Activated CD8-positive, alpha-beta T cell treated with anti-CD3 and anti-CD28 coated beads for 36 hours (primary cell): Measurements from ENCODE around the gene HAGH. TPM values are rescaled to one million over a fixed set of nuclear protein-coding genes. Genes with fewer than 3 reads are reported as not detected.

Experiments used
- ATAC-seq: fragments of 200-7000 bp; cut with Tn5 transposase; one replicate; pipeline ENCODE4 v1.10.0; 2021; ENCODE audit warnings: mild to moderate bottlenecking, moderate library complexity
- CTCF ChIA-PET: fragments of 350-600 bp; sonication (Branson Sonifier 250); formaldehyde crosslinking; loops from one replicate; lab custom pipeline; 2021; ENCODE audit warnings: antibody characterized with exemption; lab: Charles Lee
- POLR2A ChIA-PET: fragments of 350-600 bp; sonication (Branson Sonifier 250); formaldehyde crosslinking; loops from one replicate; lab custom pipeline; 2021; ENCODE audit warnings: antibody characterized with exemption; lab: Charles Lee
- DNase-seq: peaks from one replicate; pipeline ENCODE4 v3.0.0-alpha.2; 2020
- H3K27ac Mint-ChIP-seq: one replicate; pipeline ENCODE4 v1.8.0; 2021; ENCODE audit warnings: mild to moderate bottlenecking, mixed read lengths
- H3K27me3 Mint-ChIP-seq: one replicate; pipeline ENCODE4 v1.8.0; 2021; ENCODE audit warnings: mixed read lengths
- H3K36me3 Mint-ChIP-seq: one replicate; pipeline ENCODE4 v1.8.0; 2021; ENCODE audit warnings: low read depth, mixed read lengths
- H3K4me1 Mint-ChIP-seq: one replicate; pipeline ENCODE4 v1.8.0; 2021; ENCODE audit warnings: low read depth, mixed read lengths
- H3K4me3 Mint-ChIP-seq: one replicate; pipeline ENCODE4 v1.8.0; 2021; ENCODE audit warnings: mild to moderate bottlenecking, moderate library complexity, mixed read lengths
- H3K9me3 Mint-ChIP-seq: one replicate; pipeline ENCODE4 v1.8.0; 2021; ENCODE audit warnings: mixed read lengths
- intact Hi-C: fragments of 100-400 bp; cut with micrococcal nuclease; formaldehyde crosslinking; loops from one replicate; pipeline ENCODE4 v1.10.0; 2022
- total RNA-seq, 2 experiments: library from RNA; stranded (reverse); gene quantifications; one replicate each; pipeline ENCODE4 v1.2.3, GENCODE V29; 2021
- TF ChIP-seq, protein P1 (sequence below): fragments of 200-600 bp; IDR thresholded peaks from one replicate; pipeline ENCODE4 v1.8.0; 2022; ENCODE audit warnings: antibody characterized with exemption, mild to moderate bottlenecking

The HAGH gene
- total RNA-seq, 2 experiments from 2014 or later = 32.0 to 35.7 TPM

DNA sequence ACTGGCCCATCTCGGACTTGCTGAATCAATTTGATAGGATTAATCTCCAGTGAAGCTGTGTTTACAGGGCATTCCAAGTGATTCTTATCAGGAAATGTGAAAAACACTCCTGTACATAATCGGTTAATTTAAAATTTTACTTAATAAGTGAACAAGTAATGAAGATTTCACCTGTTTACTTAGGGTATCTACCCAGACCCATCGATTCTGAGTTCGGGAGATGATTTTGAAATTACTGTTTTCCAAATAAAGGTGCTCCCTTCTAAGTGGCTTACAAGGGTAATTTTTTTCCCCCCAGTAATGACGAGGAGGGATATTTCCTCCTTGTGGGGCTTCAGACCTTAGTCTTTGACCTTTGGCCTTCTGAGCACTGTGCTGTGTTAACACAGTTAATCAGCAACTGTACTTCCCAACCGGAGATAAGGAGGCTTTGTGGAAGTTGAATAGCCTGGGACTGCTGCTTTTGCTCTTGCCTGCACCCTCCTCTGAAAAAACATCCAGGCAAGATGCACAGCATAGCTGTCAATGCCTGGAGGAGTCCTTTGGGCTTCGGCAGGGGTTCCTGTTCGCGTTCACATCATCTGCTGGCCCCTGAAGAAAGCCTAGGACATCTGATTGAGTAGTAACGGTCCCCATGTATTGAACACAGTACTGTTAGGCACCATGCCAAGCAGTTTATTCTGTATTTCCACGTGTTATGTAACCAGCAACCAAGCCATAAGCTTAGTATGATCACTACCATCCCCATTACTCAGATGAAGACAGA, 2.2 kb upstream of the HAGH start:
- intact Hi-C loops = no loop called here
- peak overlapping the region; percentile 98 for H3K4me3 Mint-ChIP-seq
- CTCF ChIA-PET = interaction anchor here (2.0 kb wide), 1 partner anchor 101 kb away, joined by 8 read pairs; no protein-coding TSS in a partner anchor
- DNase-seq (no peak), ATAC-seq (no peak)
- peaks cover 40% of the 10 kb centered on the region for H3K4me1 Mint-ChIP-seq
- POLR2A ChIA-PET = interaction anchor here (0.6 to 1.0 kb wide), 2 partner anchors 136 to 255 kb away, joined by 3 to 4 read pairs; partner anchors contain the start of gene RPS2
- H3K27me3 Mint-ChIP-seq = no peaks in the 10 kb centered on the region
- peaks cover 4% of the 10 kb centered on the region for H3K36me3 Mint-ChIP-seq
- H3K9me3 Mint-ChIP-seq = no peaks in the 10 kb centered on the region
- H3K27ac Mint-ChIP-seq = no peak overlapping the region
- TF ChIP-seq, protein P1, sequence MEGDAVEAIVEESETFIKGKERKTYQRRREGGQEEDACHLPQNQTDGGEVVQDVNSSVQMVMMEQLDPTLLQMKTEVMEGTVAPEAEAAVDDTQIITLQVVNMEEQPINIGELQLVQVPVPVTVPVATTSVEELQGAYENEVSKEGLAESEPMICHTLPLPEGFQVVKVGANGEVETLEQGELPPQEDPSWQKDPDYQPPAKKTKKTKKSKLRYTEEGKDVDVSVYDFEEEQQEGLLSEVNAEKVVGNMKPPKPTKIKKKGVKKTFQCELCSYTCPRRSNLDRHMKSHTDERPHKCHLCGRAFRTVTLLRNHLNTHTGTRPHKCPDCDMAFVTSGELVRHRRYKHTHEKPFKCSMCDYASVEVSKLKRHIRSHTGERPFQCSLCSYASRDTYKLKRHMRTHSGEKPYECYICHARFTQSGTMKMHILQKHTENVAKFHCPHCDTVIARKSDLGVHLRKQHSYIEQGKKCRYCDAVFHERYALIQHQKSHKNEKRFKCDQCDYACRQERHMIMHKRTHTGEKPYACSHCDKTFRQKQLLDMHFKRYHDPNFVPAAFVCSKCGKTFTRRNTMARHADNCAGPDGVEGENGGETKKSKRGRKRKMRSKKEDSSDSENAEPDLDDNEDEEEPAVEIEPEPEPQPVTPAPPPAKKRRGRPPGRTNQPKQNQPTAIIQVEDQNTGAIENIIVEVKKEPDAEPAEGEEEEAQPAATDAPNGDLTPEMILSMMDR = no peak

DNA sequence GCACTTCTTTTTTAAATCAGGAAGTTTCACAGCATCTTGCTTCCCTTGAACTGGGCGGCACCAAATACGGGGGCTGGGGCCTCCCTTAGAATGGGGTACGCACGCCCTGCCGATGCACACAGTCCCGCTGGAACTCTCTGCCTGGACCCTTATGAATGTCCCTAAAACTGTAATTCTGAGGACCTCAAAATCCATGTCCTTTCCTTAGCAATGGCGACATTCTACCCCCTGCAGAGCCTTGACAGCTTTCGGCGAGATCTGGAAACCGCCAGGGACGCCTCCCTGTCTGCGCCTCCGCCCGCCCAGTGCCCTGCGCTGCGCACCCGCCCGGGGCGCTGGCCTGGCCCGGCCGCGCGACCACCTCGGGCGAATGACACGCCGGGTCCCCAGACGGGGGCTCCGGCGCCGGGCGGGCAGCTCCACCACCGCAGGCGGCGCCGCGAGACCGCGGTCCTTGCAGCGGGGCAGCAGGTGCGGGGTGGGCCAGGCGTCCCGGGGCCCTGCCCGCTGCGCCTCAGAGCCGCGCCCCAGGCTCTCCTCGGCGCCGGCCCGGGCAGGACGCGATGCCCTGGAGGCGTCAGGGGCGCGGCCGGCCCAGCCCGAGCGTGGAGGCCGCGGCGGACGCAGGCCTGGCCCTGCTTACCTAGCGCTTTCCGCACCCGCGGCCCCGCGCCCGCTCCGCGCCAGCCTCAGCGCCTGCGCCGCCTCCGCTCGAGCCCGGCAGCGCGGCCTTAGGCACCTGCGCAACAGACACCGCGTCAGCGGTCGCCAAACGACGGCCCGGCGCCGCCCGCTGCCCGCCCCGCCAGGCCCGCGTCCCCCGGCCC, 548 bp downstream of the HAGH start:
- TF ChIP-seq, protein P1 = peak; percentile 30
- H3K4me3 Mint-ChIP-seq = peak overlapping the region; percentile 78
- H3K36me3 Mint-ChIP-seq = peaks cover 4% of the 10 kb centered on the region
- DNase-seq (peak; percentile 72), ATAC-seq (peak; percentile 77)
- CTCF ChIA-PET = interaction anchor here (1.3 to 1.6 kb wide), 2 partner anchors 52 to 103 kb away, joined by 4 read pairs; no protein-coding TSS in a partner anchor
- no peaks in the 10 kb centered on the region for H3K9me3 Mint-ChIP-seq
- peak overlapping the region; percentile 81 for H3K27ac Mint-ChIP-seq
- H3K4me1 Mint-ChIP-seq = peaks cover 42% of the 10 kb centered on the region
- POLR2A ChIA-PET = interaction anchor here (0.8 to 1.3 kb wide), 3 partner anchors 47 to 155 kb away, joined by 3 to 5 read pairs (median 4); no protein-coding TSS in a partner anchor
- intact Hi-C loops = no loop called here
- H3K27me3 Mint-ChIP-seq = no peaks in the 10 kb centered on the region

DNA sequence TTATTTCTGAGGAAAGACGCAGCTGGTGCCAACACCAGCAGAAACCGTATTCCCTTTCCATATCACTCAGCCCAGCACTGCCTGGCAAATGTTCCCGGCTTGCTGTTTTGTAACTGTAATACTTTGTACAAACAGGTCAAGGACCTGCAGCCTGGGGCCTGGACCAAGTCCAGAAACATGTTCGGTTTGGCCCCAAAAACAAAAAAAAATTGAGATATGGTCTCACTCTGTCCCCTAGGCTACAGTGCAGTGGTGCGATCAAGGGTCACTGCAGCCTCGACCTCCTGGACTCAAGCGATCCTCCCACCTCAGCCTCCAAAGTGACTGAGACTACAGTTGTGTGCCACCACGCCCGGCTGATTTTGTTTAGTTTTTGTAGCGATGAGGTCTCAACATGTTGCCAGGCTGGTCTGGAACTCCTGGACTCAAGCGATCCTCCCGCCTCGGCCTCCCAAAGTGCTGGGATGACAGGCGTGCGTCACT, 1.2 kb downstream of the HAGH start:
- Mint-ChIP-seq H3K27ac (peak overlapping the region; percentile 81), H3K27me3 (no peaks in the 10 kb centered on the region), H3K4me1 (peaks cover 39% of the 10 kb centered on the region), H3K9me3 (no peaks in the 10 kb centered on the region), H3K4me3 (peak overlapping the region; percentile 78), H3K36me3 (peaks cover 4% of the 10 kb centered on the region)
- ChIA-PET POLR2A (interaction anchor here (1.1 to 1.3 kb wide), 2 partner anchors 55 to 146 kb away, joined by 3 to 5 read pairs; partner anchors contain the start of gene TBL3), CTCF (interaction anchor here (1.1 to 1.3 kb wide), 3 partner anchors 9 to 51 kb away, joined by 3 to 5 read pairs (median 4); no protein-coding TSS in a partner anchor)
- intact Hi-C loops = no loop called here
- no peak for DNase-seq
- TF ChIP-seq, protein P1 = no peak
- ATAC-seq = no peak

DNA sequence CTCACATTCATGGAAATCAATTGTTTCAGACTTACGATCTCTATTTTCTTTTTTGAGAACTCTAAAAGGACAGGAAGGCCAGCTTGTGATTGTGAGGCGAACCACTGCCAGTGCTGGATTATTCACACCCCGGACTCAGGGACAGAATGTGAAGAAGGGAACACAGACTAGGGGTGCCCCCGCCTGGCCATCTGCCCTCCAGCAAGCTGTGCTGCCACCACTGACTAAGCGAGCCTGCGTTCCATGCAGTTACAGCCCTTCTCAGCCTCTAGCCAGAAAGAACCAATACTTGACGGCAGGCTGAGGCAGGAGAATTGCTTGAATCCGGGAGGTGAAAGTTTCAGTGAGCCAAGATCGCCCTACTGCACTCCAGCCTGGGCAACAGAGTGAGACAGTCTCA, 2.8 kb downstream of the HAGH start:
- intact Hi-C loops = no loop called here
- CTCF ChIA-PET = interaction anchor here (1.9 kb wide), 1 partner anchor 39 kb away, joined by 4 read pairs; no protein-coding TSS in a partner anchor
- Mint-ChIP-seq H3K9me3 (no peaks in the 10 kb centered on the region), H3K4me3 (no peak overlapping the region), H3K36me3 (peaks cover 5% of the 10 kb centered on the region), H3K4me1 (peaks cover 27% of the 10 kb centered on the region), H3K27ac (peak overlapping the region; percentile 10), H3K27me3 (no peaks in the 10 kb centered on the region)
- ATAC-seq (no peak), DNase-seq (peak; percentile 49)
- TF ChIP-seq, protein P1 = no peak
- POLR2A ChIA-PET = interaction anchor here (1.4 to 1.7 kb wide), 2 partner anchors 52 to 140 kb away, joined by 3 to 4 read pairs; partner anchors contain the start of gene RPS2
